Mucosa of stomach (tissue), 1 donor: ENCODE data around the gene CYS1.
"Not testable (repeated sequence)": the region's sequence is repeated elsewhere in the genome, so short reads cannot be mapped to it uniquely, and the experiment has no call there.

Experiments used
- H3K27me3 ChIP-seq: one replicate; pipeline ENCODE4 v1.7.0; 2013; ENCODE audit warnings: mild to moderate bottlenecking, low read length; ENCODE audit not compliant: control insufficient read depth, insufficient read depth
- H3K36me3 ChIP-seq: one replicate; pipeline ENCODE4 v1.7.0; 2013; ENCODE audit warnings: low read length; ENCODE audit not compliant: control insufficient read depth, insufficient read depth
- H3K4me1 ChIP-seq: one replicate; pipeline ENCODE4 v1.7.0; 2013; ENCODE audit warnings: mild to moderate bottlenecking, low read length; ENCODE audit not compliant: control insufficient read depth, insufficient read depth
- H3K4me3 ChIP-seq: one replicate; pipeline ENCODE4 v1.7.0; 2013; ENCODE audit warnings: low read length
- H3K9ac ChIP-seq: one replicate; pipeline ENCODE4 v1.7.0; 2013; ENCODE audit warnings: mild to moderate bottlenecking, low read length, moderate library complexity
- H3K9me3 ChIP-seq: one replicate; pipeline ENCODE4 v1.7.0; 2013; ENCODE audit warnings: mild to moderate bottlenecking, low read length, moderate library complexity; ENCODE audit not compliant: control insufficient read depth
- donor health status: Pancreatic carcinoma.

Gene CYS1

GRCh38 chr2:10039658-10040410 lies 40.4 kb downstream of the CYS1 start:
- H3K9ac ChIP-seq = no peak overlapping the region
- no peaks in the 10 kb centered on the region for H3K27me3 ChIP-seq
- H3K9me3 ChIP-seq = no peaks in the 10 kb centered on the region
- no peaks in the 10 kb centered on the region for H3K36me3 ChIP-seq
- peaks cover 27% of the 10 kb centered on the region for H3K4me1 ChIP-seq
- H3K4me3 ChIP-seq = no peak overlapping the region

GRCh38 chr2:10038716-10039115 lies 41.5 kb downstream of the CYS1 start:
- H3K27me3 ChIP-seq = no peaks in the 10 kb centered on the region
- H3K36me3 ChIP-seq = no peaks in the 10 kb centered on the region
- H3K4me1 ChIP-seq = peaks cover 32% of the 10 kb centered on the region
- H3K4me3 ChIP-seq = no peak overlapping the region
- H3K9ac ChIP-seq = no peak overlapping the region
- H3K9me3 ChIP-seq = no peaks in the 10 kb centered on the region

GRCh38 chr2:10038123-10038522 lies 42.1 kb downstream of the CYS1 start:
- Histone ChIP-seq H3K27me3 (no peaks in the 10 kb centered on the region), H3K9me3 (no peaks in the 10 kb centered on the region), H3K4me3 (no peak overlapping the region), H3K36me3 (no peaks in the 10 kb centered on the region), H3K9ac (no peak overlapping the region), H3K4me1 (peaks cover 32% of the 10 kb centered on the region)

GRCh38 chr2:10036095-10036884 lies 43.9 kb downstream of the CYS1 start:
- peaks cover 25% of the 10 kb centered on the region for H3K4me1 ChIP-seq
- H3K9ac ChIP-seq = no peak overlapping the region
- no peaks in the 10 kb centered on the region for H3K9me3 ChIP-seq
- H3K27me3 ChIP-seq = no peaks in the 10 kb centered on the region
- no peak overlapping the region for H3K4me3 ChIP-seq
- no peaks in the 10 kb centered on the region for H3K36me3 ChIP-seq

- no peak overlapping the region for H3K4me3 ChIP-seq
- H3K9ac ChIP-seq = no peak overlapping the region
- no peaks in the 10 kb centered on the region for H3K9me3 ChIP-seq
- H3K27me3 ChIP-seq = no peaks in the 10 kb centered on the region
- H3K4me1 ChIP-seq = peaks cover 25% of the 10 kb centered on the region
- no peaks in the 10 kb centered on the region for H3K36me3 ChIP-seq
Observed at GRCh38 chr2:10035633-10036032, 44.6 kb downstream of the CYS1 start.

GRCh38 chr2:10035053-10035422 lies 45.2 kb downstream of the CYS1 start:
- no peaks in the 10 kb centered on the region for H3K36me3 ChIP-seq
- no peaks in the 10 kb centered on the region for H3K9me3 ChIP-seq
- H3K4me3 ChIP-seq = no peak overlapping the region
- H3K27me3 ChIP-seq = peaks cover 4% of the 10 kb centered on the region
- no peak overlapping the region for H3K9ac ChIP-seq
- peaks cover 29% of the 10 kb centered on the region for H3K4me1 ChIP-seq

- H3K9ac ChIP-seq = no peak overlapping the region
- H3K4me3 ChIP-seq = no peak overlapping the region
- no peaks in the 10 kb centered on the region for H3K36me3 ChIP-seq
- H3K27me3 ChIP-seq = peaks cover 4% of the 10 kb centered on the region
- H3K9me3 ChIP-seq = no peaks in the 10 kb centered on the region
- H3K4me1 ChIP-seq = peaks cover 34% of the 10 kb centered on the region
Observed at GRCh38 chr2:10034333-10035052, 45.7 kb downstream of the CYS1 start.

GRCh38 chr2:10033251-10034006 lies 46.8 kb downstream of the CYS1 start:
- no peaks in the 10 kb centered on the region for H3K9me3 ChIP-seq
- no peak overlapping the region for H3K4me3 ChIP-seq
- peaks cover 45% of the 10 kb centered on the region for H3K4me1 ChIP-seq
- H3K36me3 ChIP-seq = no peaks in the 10 kb centered on the region
- H3K27me3 ChIP-seq = peaks cover 4% of the 10 kb centered on the region
- no peak overlapping the region for H3K9ac ChIP-seq

- no peaks in the 10 kb centered on the region for H3K9me3 ChIP-seq
- no peaks in the 10 kb centered on the region for H3K36me3 ChIP-seq
- H3K9ac ChIP-seq = no peak overlapping the region
- H3K4me3 ChIP-seq = no peak overlapping the region
- peaks cover 4% of the 10 kb centered on the region for H3K27me3 ChIP-seq
- peaks cover 45% of the 10 kb centered on the region for H3K4me1 ChIP-seq
Observed at GRCh38 chr2:10032746-10033105, 47.5 kb downstream of the CYS1 start.

GRCh38 chr2:10031886-10032745 lies 48.1 kb downstream of the CYS1 start:
- Histone ChIP-seq H3K4me1 (peaks cover 45% of the 10 kb centered on the region), H3K9ac (no peak overlapping the region), H3K27me3 (peaks cover 4% of the 10 kb centered on the region), H3K36me3 (no peaks in the 10 kb centered on the region), H3K9me3 (no peaks in the 10 kb centered on the region), H3K4me3 (no peak overlapping the region)

GRCh38 chr2:10030798-10031197 lies 49.4 kb downstream of the CYS1 start:
- peaks cover 34% of the 10 kb centered on the region for H3K4me1 ChIP-seq
- H3K27me3 ChIP-seq, H3K4me3 ChIP-seq, H3K9me3 ChIP-seq, H3K9ac ChIP-seq, H3K36me3 ChIP-seq: not testable (repeated sequence)
